Measurements from ENCODE around the gene TLE2. TPM values are rescaled to one million over a fixed set of nuclear protein-coding genes. Genes with fewer than 3 reads are reported as not detected.

Gene TLE2
- total and polyA plus RNA-seq, 2 donors (not counting 3 experiments of a cell fraction or from before 2014, with no cell fraction given), result 32.0 to 38.8 TPM

DNA sequence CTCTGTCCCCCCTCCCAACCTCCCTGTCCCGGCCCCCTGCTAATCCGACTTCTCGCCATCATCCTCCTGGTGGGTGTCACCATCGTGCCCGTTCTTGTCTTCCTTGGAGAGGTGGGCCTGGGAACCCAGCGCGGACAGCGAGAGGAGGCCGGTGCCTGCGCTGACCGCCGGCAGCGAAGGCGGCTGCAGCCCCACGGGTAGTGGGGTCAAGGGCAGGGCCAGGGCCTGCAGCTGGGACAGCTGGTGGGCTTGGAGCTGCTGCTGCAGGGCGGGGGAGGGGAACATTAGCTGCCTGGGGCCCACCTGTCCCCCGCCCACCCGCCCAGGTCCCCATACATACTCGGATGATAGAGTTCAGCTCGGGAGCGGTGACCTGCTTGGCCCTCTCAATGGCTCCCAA, 24.7 kb upstream of the TLE2 start:
- H3K79me2 ChIP-seq (ENCODE audit: control insufficient read depth, insufficient read depth, low read length), result peaks cover 11% of the 10 kb centered on the region
- no peaks in the 10 kb centered on the region for H3K9me3 ChIP-seq (replicated peaks; ENCODE audit: control insufficient read depth, insufficient read depth, low read length)
- no peak overlapping the region for H3K4me3 ChIP-seq (replicated peaks in 1 of 3; ENCODE audit: insufficient read depth in 1 of 3, low read depth in 1 of 3, low read length in 3 of 3)
- H3K4me2 ChIP-seq (ENCODE audit: insufficient read depth, low read length), result no peak overlapping the region
- H3K4me1 ChIP-seq (ENCODE audit: control insufficient read depth, extremely low read depth, insufficient read depth, low read length), result no peaks in the 10 kb centered on the region
- POLR2A ChIA-PET, result interaction anchor here (1.2 kb wide), 1 partner anchor 18 kb away, joined by 3 read pairs; no protein-coding TSS in a partner anchor
- no peak overlapping the region for H3K27ac ChIP-seq (ENCODE audit: insufficient read depth, low read depth, low read length)
- dilution Hi-C loops (cut with MboI; ENCODE audit: extremely low pct_ligation_motif_present, low sequenced_read_pairs) (no loop called here), intact Hi-C loops (cut with micrococcal nuclease) (no loop called here)
- no TSS peak for BruUV-seq (replicated peaks)
- FAIRE-seq (no peak), DNase-seq (ENCODE audit: low read depth, low spot score) (no peak)
- no peak overlapping the region for H2AFZ ChIP-seq (ENCODE audit: low read depth, low read length)
- no peak for TF ChIP-seq JUN (IDR thresholded peaks at IDR 0.05; ENCODE audit: borderline replicate concordance, insufficient read depth, insufficient read length, low read depth)
- TF ChIP-seq, protein P1, sequence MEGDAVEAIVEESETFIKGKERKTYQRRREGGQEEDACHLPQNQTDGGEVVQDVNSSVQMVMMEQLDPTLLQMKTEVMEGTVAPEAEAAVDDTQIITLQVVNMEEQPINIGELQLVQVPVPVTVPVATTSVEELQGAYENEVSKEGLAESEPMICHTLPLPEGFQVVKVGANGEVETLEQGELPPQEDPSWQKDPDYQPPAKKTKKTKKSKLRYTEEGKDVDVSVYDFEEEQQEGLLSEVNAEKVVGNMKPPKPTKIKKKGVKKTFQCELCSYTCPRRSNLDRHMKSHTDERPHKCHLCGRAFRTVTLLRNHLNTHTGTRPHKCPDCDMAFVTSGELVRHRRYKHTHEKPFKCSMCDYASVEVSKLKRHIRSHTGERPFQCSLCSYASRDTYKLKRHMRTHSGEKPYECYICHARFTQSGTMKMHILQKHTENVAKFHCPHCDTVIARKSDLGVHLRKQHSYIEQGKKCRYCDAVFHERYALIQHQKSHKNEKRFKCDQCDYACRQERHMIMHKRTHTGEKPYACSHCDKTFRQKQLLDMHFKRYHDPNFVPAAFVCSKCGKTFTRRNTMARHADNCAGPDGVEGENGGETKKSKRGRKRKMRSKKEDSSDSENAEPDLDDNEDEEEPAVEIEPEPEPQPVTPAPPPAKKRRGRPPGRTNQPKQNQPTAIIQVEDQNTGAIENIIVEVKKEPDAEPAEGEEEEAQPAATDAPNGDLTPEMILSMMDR (IDR thresholded peaks at IDR 0.05; ENCODE audit: extremely low read depth in 1 of 2, insufficient read depth in 1 of 2, low read depth in 1 of 2, low read length in 2 of 2), result no peak
- no peak for TF ChIP-seq GATA2 (IDR thresholded peaks at IDR 0.05; ENCODE audit: insufficient read depth, insufficient read length, low read depth, low read length)
- no peak for TF ChIP-seq FOS (IDR thresholded peaks at IDR 0.05; ENCODE audit: borderline replicate concordance, insufficient read depth, low read length)
- TF ChIP-seq, protein P2, sequence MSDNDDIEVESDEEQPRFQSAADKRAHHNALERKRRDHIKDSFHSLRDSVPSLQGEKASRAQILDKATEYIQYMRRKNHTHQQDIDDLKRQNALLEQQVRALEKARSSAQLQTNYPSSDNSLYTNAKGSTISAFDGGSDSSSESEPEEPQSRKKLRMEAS (IDR thresholded peaks at IDR 0.05; ENCODE audit: insufficient read depth, insufficient read length), result no peak
- no peak for TF ChIP-seq POLR2A (IDR thresholded peaks at IDR 0.05; ENCODE audit: low read depth, low read length)
- no peak for TF ChIP-seq EZH2 (IDR thresholded peaks at IDR 0.05; ENCODE audit: borderline replicate concordance, low read depth, low read length, severe bottlenecking)
- no peaks in the 10 kb centered on the region for H3K27me3 ChIP-seq (ENCODE audit: control insufficient read depth in 2 of 2, insufficient read depth in 2 of 2, low read length in 2 of 2)
- H3K36me3 ChIP-seq (ENCODE audit: control insufficient read depth in 2 of 2, extremely low read depth in 1 of 2, insufficient read depth in 2 of 2, low read length in 2 of 2), result peaks cover 11 to 35% of the 10 kb centered on the region in 2 experiments
- H3K9ac ChIP-seq (replicated peaks; ENCODE audit: extremely low read depth, insufficient read depth, low read length), result no peak overlapping the region
- no peaks in the 10 kb centered on the region for H4K20me1 ChIP-seq (replicated peaks; ENCODE audit: control insufficient read depth, extremely low read depth, insufficient read depth, low read length)
- no peaks in the 10 kb centered on the region for H3K9me1 ChIP-seq (replicated peaks; ENCODE audit: control insufficient read depth, extremely low read depth, insufficient read depth, low read length)
- CTCF ChIA-PET, result interaction anchor here (0.7 to 3.2 kb wide), 3 partner anchors 17 to 103 kb away, joined by 3 to 9 read pairs (median 9); no protein-coding TSS in a partner anchor

Data from endothelial cell of umbilical vein (primary cell).